Peyer's patch (tissue), 4 donors: ENCODE measurements around the gene GATA6. TPM values are rescaled to one million over a fixed set of nuclear protein-coding genes. Genes with fewer than 3 reads are reported as not detected.

Experiments used
- DNase-seq, 3 donors: peaks; one replicate each; pipeline ENCODE4 v3.0.0-alpha.2; 2017 to 2019
- H3K27ac ChIP-seq, 4 donors: fragments of 200-600 bp; sonication (generic); one replicate each; pipeline ENCODE4 v1.5.1; 2016 to 2019
- H3K27me3 ChIP-seq, 2 donors: fragments of 200-600 bp; sonication (generic); one replicate each; pipeline ENCODE4 v1.5.1; 2019
- H3K36me3 ChIP-seq, 3 donors: fragments of 200-600 bp; sonication (generic); one replicate each; pipeline ENCODE4 v1.5.1; 2016 to 2019
- H3K4me1 ChIP-seq, 4 donors: fragments of 200-600 bp; sonication (generic); one replicate each; pipeline ENCODE4 v1.5.1; 2016 to 2019
- H3K4me3 ChIP-seq, 4 donors: fragments of 200-600 bp; sonication (generic); 1 replicate in 3 of 4; 2 replicates in 1 of 4; pipeline ENCODE4 v1.5.1; 2016 to 2019; ENCODE audit warnings: mild to moderate bottlenecking in 1 of 4
- H3K9me3 ChIP-seq, 4 donors: fragments of 200-600 bp; sonication (generic); one replicate each; pipeline ENCODE4 v1.5.1; 2016 to 2019; ENCODE audit warnings: mild to moderate bottlenecking in 1 of 4
- CTCF ChIP-seq, 6 experiments: fragments of 450-650 bp in 4 of 6; fragments of 200-600 bp in 2 of 6; sonication (generic) in 1 of 6; IDR thresholded peaks; one replicate each; pipeline ENCODE4 v1.5.1; 2017 to 2019; ENCODE audit warnings: antibody characterized with exemption in 6 of 6, mild to moderate bottlenecking in 3 of 6, moderate library complexity in 1 of 6
- POLR2A ChIP-seq, 2 donors: fragments of 450-650 bp; IDR thresholded peaks; one replicate each; pipeline ENCODE4 v1.5.1; 2017; ENCODE audit warnings: antibody characterized with exemption in 2 of 2, mild to moderate bottlenecking in 2 of 2, moderate library complexity in 2 of 2
- total RNA-seq, 4 donors: library from RNA; depleted of rRNA; stranded (reverse); fragments of >200 nt; gene quantifications; one replicate each; pipeline ENCODE4 v1.1.0, GENCODE V29; 2016

Gene GATA6
- total RNA-seq, 4 donors from 2014 or later, result 24.8 to 127 (median 114) TPM

- TF ChIP-seq POLR2A (IDR thresholded peaks at IDR 0.05), result peak in 1 of 2 donors; percentile 46
- TF ChIP-seq CTCF (IDR thresholded peaks at IDR 0.05), result no peak
- Histone ChIP-seq H3K4me1 (peaks cover 0 to 23% (median under 1%) of the 10 kb centered on the region in 4 donors), H3K36me3 (no peaks in the 10 kb centered on the region), H3K4me3 (peak overlapping the region in 3 of 4 donors; percentile 54 to 90 (median 87)), H3K27me3 (peaks cover 0 to 49% of the 10 kb centered on the region in 2 donors), H3K27ac (peak overlapping the region in 3 of 4 donors; percentile 84 to 96 (median 95)), H3K9me3 (no peaks in the 10 kb centered on the region)
- DNase-seq, result peak in 2 of 3 donors; percentile 78 to 80
These were observed 3.1 kb upstream of the GATA6 start for GRCh38 chr18:22166069-22166950.

GRCh38 chr18:22167091-22167470, 2.3 kb upstream of the GATA6 start:
- H3K27me3 ChIP-seq, result peaks cover 0 to 47% of the 10 kb centered on the region in 2 donors
- H3K4me1 ChIP-seq, result peaks cover 0 to 24% (median 2%) of the 10 kb centered on the region in 4 donors
- peak overlapping the region in 3 of 4 donors; percentile 84 to 96 (median 95) for H3K27ac ChIP-seq
- peak in 1 of 3 donors; percentile 67 for DNase-seq
- TF ChIP-seq CTCF (IDR thresholded peaks at IDR 0.05), result no peak
- no peak for TF ChIP-seq POLR2A (IDR thresholded peaks at IDR 0.05)
- peaks cover 0 to 2% (median 0%) of the 10 kb centered on the region in 4 donors for H3K9me3 ChIP-seq
- peaks cover 0 to 3% (median 0%) of the 10 kb centered on the region in 3 donors for H3K36me3 ChIP-seq
- H3K4me3 ChIP-seq, result peak overlapping the region in 3 of 4 donors; percentile 54 to 90 (median 87)

- peak overlapping the region in 3 of 4 donors; percentile 54 to 90 (median 87) for H3K4me3 ChIP-seq
- peak in 1 of 3 donors; percentile 62 for DNase-seq
- H3K36me3 ChIP-seq, result peaks cover 0 to 5% (median 0%) of the 10 kb centered on the region in 3 donors
- peaks cover 0 to 24% (median 2%) of the 10 kb centered on the region in 4 donors for H3K4me1 ChIP-seq
- peaks cover 0 to 42% of the 10 kb centered on the region in 2 donors for H3K27me3 ChIP-seq
- TF ChIP-seq CTCF (IDR thresholded peaks at IDR 0.05) (no peak), POLR2A (IDR thresholded peaks at IDR 0.05) (peak; percentile 51 to 58)
- peak overlapping the region in 3 of 4 donors; percentile 84 to 96 (median 95) for H3K27ac ChIP-seq
- H3K9me3 ChIP-seq, result peaks cover 0 to 5% (median 0%) of the 10 kb centered on the region in 4 donors
These were observed 1.7 kb upstream of the GATA6 start for GRCh38 chr18:22167471-22168241.

GRCh38 chr18:22168360-22168921, 948 bp upstream of the GATA6 start:
- Histone ChIP-seq H3K9me3 (peaks cover 0 to 5% (median 0%) of the 10 kb centered on the region in 4 donors), H3K36me3 (peaks cover 0 to 5% (median 0%) of the 10 kb centered on the region in 3 donors), H3K4me3 (peak overlapping the region in 3 of 4 donors; percentile 54 to 90 (median 87)), H3K27me3 (peaks cover 0 to 42% of the 10 kb centered on the region in 2 donors), H3K27ac (peak overlapping the region in 3 of 4 donors; percentile 84 to 96 (median 95)), H3K4me1 (peaks cover 0 to 24% (median 2%) of the 10 kb centered on the region in 4 donors)
- peak in 2 of 3 donors; percentile 68 to 77 for DNase-seq
- peak in 1 of 2 donors; percentile 24 for TF ChIP-seq POLR2A (IDR thresholded peaks at IDR 0.05)
- TF ChIP-seq CTCF (IDR thresholded peaks at IDR 0.05), result peak in 3 of 6 experiments; percentile 48 to 54 (median 50)
